Measurements from ENCODE around the gene CCL8. TPM values are rescaled to one million over a fixed set of nuclear protein-coding genes. Genes with fewer than 3 reads are reported as not detected.

The CCL8 gene
- total RNA-seq, 3 donors from 2014 or later: 0.66 to 2.6 (median 0.88) TPM

GRCh38 chr17:34347063-34347462 lies 27.8 kb downstream of the CCL8 start:
- Histone ChIP-seq H3K9me3 (no peaks in the 10 kb centered on the region), H3K4me3 (no peak overlapping the region), H3K4me1 (peaks cover 0 to 5% of the 10 kb centered on the region in 2 donors), H3K27ac (no peak overlapping the region), H3K36me3 (no peaks in the 10 kb centered on the region), H3K27me3 (no peaks in the 10 kb centered on the region)
- intact Hi-C loops (cut with DNase I; ENCODE audit: low total_unique reads): no loop called here
- TF ChIP-seq POLR2A (IDR thresholded peaks at IDR 0.05) (no peak), POLR2AphosphoS5 (IDR thresholded peaks at IDR 0.05) (no peak)
- no peak for DNase-seq (ENCODE audit: low spot score in 2 of 2)

- Histone ChIP-seq H3K27ac (no peak overlapping the region), H3K4me3 (no peak overlapping the region), H3K9me3 (peaks cover 0 to 4% of the 10 kb centered on the region in 2 donors), H3K4me1 (peaks cover 0 to 5% of the 10 kb centered on the region in 2 donors), H3K27me3 (no peaks in the 10 kb centered on the region), H3K36me3 (no peaks in the 10 kb centered on the region)
- intact Hi-C loops (cut with DNase I; ENCODE audit: low total_unique reads): no loop called here
- TF ChIP-seq CTCF (IDR thresholded peaks at IDR 0.05): no peak
- TF ChIP-seq POLR2AphosphoS5 (IDR thresholded peaks at IDR 0.05): no peak
- no peak for TF ChIP-seq POLR2A (IDR thresholded peaks at IDR 0.05)
- DNase-seq (ENCODE audit: low spot score in 2 of 2): peak in 1 of 2 donors; percentile 28
Observed at GRCh38 chr17:34349751-34350150, 30.5 kb downstream of the CCL8 start.

- intact Hi-C loops (cut with DNase I; ENCODE audit: low total_unique reads): no loop called here
- DNase-seq (ENCODE audit: low spot score in 2 of 2): no peak
- H3K27ac ChIP-seq: peak overlapping the region in 1 of 2 donors; percentile 65
Observed at GRCh38 chr17:34351096-34351495, 31.9 kb downstream of the CCL8 start.

GRCh38 chr17:34352191-34352590 lies 33.0 kb downstream of the CCL8 start:
- no peaks in the 10 kb centered on the region for H3K27me3 ChIP-seq
- no peak overlapping the region for H3K27ac ChIP-seq
- no peak for DNase-seq (ENCODE audit: low spot score in 2 of 2)
- peaks cover 0 to 5% of the 10 kb centered on the region in 2 donors for H3K4me1 ChIP-seq
- H3K4me3 ChIP-seq: no peak overlapping the region
- no peaks in the 10 kb centered on the region for H3K36me3 ChIP-seq
- peaks cover 0 to 4% of the 10 kb centered on the region in 2 donors for H3K9me3 ChIP-seq
- intact Hi-C loops (cut with DNase I; ENCODE audit: low total_unique reads): no loop called here
- no peak for TF ChIP-seq CTCF (IDR thresholded peaks at IDR 0.05)

More at GRCh38 chr17:34351096-34351495, 31.9 kb downstream of the CCL8 start:
- peaks cover 0 to 5% of the 10 kb centered on the region in 2 donors for H3K4me1 ChIP-seq
- H3K27me3 ChIP-seq: no peaks in the 10 kb centered on the region
- H3K36me3 ChIP-seq: no peaks in the 10 kb centered on the region
- H3K9me3 ChIP-seq: peaks cover 0 to 4% of the 10 kb centered on the region in 2 donors
- no peak overlapping the region for H3K4me3 ChIP-seq
- TF ChIP-seq POLR2AphosphoS5 (IDR thresholded peaks at IDR 0.05): no peak
- no peak for TF ChIP-seq POLR2A (IDR thresholded peaks at IDR 0.05)
- no peak for TF ChIP-seq CTCF (IDR thresholded peaks at IDR 0.05)

GRCh38 chr17:34354637-34355036 lies 35.4 kb downstream of the CCL8 start:
- Histone ChIP-seq H3K4me3 (no peak overlapping the region), H3K36me3 (no peaks in the 10 kb centered on the region), H3K27me3 (no peaks in the 10 kb centered on the region), H3K9me3 (peaks cover 0 to 4% of the 10 kb centered on the region in 2 donors), H3K4me1 (peaks cover 0 to 5% of the 10 kb centered on the region in 2 donors), H3K27ac (no peak overlapping the region)
- DNase-seq (ENCODE audit: low spot score in 2 of 2): no peak
- no peak for TF ChIP-seq POLR2A (IDR thresholded peaks at IDR 0.05)
- TF ChIP-seq CTCF (IDR thresholded peaks at IDR 0.05): peak in 1 of 3 donors; percentile 7
- intact Hi-C loops (cut with DNase I; ENCODE audit: low total_unique reads): no loop called here

- TF ChIP-seq CTCF (IDR thresholded peaks at IDR 0.05) (no peak), POLR2A (IDR thresholded peaks at IDR 0.05) (no peak), POLR2AphosphoS5 (IDR thresholded peaks at IDR 0.05) (no peak)
- Histone ChIP-seq H3K36me3 (no peaks in the 10 kb centered on the region), H3K27ac (peak within 1 kb of the TSS in 1 of 2 donors; percentile 48), H3K4me3 (no peak within 1 kb of the TSS), H3K27me3 (no peaks in the 10 kb centered on the region), H3K9me3 (peaks cover 0 to 4% of the 10 kb centered on the region in 2 donors), H3K4me1 (no peaks in the 10 kb centered on the region)
- DNase-seq (ENCODE audit: low spot score in 2 of 2): no peak
- intact Hi-C loops (cut with DNase I; ENCODE audit: low total_unique reads): no loop called here
Observed at GRCh38 chr17:34356194-34356593, 37.0 kb downstream of the CCL8 start, which contains the start of gene CCL13. CCL13 (plus strand) TSS chr17:34356480; CDS start chr17:34356527, 47 bp downstream.
